Mucosa of rectum (tissue), 2 donors: ENCODE data around the gene TRMU.
"Not testable (repeated sequence)": the region's sequence is repeated elsewhere in the genome, so short reads cannot be mapped to it uniquely, and the experiment has no call there.

Source experiments
- H3K27ac ChIP-seq, 2 donors: one replicate each; pipeline ENCODE4 v1.7.0; 2013; ENCODE audit warnings: inconsistent platforms in 2 of 2, low read depth in 2 of 2, low read length in 2 of 2
- H3K27me3 ChIP-seq, 2 donors: one replicate each; pipeline ENCODE4 v1.7.0; 2013; ENCODE audit warnings: low read length in 2 of 2; ENCODE audit not compliant: control insufficient read depth in 2 of 2, insufficient read depth in 2 of 2
- H3K36me3 ChIP-seq, 2 donors: one replicate each; pipeline ENCODE4 v1.7.0; 2013; ENCODE audit warnings: low read length in 2 of 2; ENCODE audit not compliant: control insufficient read depth in 2 of 2, insufficient read depth in 2 of 2
- H3K4me1 ChIP-seq, 2 donors: one replicate each; pipeline ENCODE4 v1.7.0; 2013; ENCODE audit warnings: low read length in 2 of 2, mild to moderate bottlenecking in 1 of 2; ENCODE audit not compliant: control insufficient read depth in 2 of 2, insufficient read depth in 2 of 2
- H3K4me3 ChIP-seq, 2 donors: one replicate each; pipeline ENCODE4 v1.7.0; 2013; ENCODE audit warnings: low read length in 2 of 2
- H3K9ac ChIP-seq, 2 donors: one replicate each; pipeline ENCODE4 v1.7.0; 2013; ENCODE audit warnings: low read length in 2 of 2, low read depth in 1 of 2, mild to moderate bottlenecking in 1 of 2
- H3K9me3 ChIP-seq, 2 donors: one replicate each; pipeline ENCODE4 v1.7.0; 2013; ENCODE audit warnings: low read length in 2 of 2; ENCODE audit not compliant: control insufficient read depth in 2 of 2
- donor health status: healthy.
- donor health status: Normal muscosa, but diverticular disease.

The TRMU gene

GRCh38 chr22:46394622-46395021, 59.1 kb downstream of the TRMU start:
- Histone ChIP-seq H3K9me3 (no peaks in the 10 kb centered on the region), H3K4me1 (no peaks in the 10 kb centered on the region), H3K36me3 (no peaks in the 10 kb centered on the region)

DNA sequence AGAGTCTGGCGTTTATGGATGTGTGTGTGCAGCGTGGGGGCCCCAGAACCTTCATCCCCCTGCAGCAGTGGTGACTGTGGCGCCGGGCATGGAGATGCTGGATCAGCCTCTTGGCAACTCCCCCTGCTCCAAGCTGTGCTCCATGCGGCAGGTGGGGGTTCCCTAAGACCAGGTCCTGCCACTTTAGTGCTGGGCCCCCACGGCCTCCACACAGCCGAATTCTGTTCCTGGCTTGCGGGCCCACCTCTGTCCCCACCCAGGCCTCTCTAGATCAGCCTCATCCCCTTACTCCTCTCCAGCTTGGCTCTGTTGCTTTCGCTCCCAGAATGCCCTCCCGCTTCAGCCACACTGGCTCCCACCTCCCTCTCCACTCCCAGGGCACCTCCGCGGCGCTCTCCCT, 59.6 kb downstream of the TRMU start:
- Histone ChIP-seq H3K4me3 (no peak overlapping the region), H3K9ac (no peak overlapping the region), H3K27ac (no peak overlapping the region), H3K9me3 (no peaks in the 10 kb centered on the region), H3K4me1 (no peaks in the 10 kb centered on the region), H3K27me3 (no peaks in the 10 kb centered on the region), H3K36me3 (no peaks in the 10 kb centered on the region)

More at GRCh38 chr22:46394622-46395021, 59.1 kb downstream of the TRMU start:
- Histone ChIP-seq H3K4me3 (no peak overlapping the region), H3K27me3 (no peaks in the 10 kb centered on the region), H3K27ac (no peak overlapping the region), H3K9ac (no peak overlapping the region)

GRCh38 chr22:46397049-46397448, 61.5 kb downstream of the TRMU start:
- H3K9ac ChIP-seq, H3K36me3 ChIP-seq, H3K4me1 ChIP-seq, H3K4me3 ChIP-seq, H3K9me3 ChIP-seq, H3K27ac ChIP-seq, H3K27me3 ChIP-seq: not testable (repeated sequence)

GRCh38 chr22:46397514-46397913, 62.0 kb downstream of the TRMU start:
- Histone ChIP-seq H3K4me1 (no peaks in the 10 kb centered on the region), H3K9me3 (no peaks in the 10 kb centered on the region), H3K36me3 (no peaks in the 10 kb centered on the region), H3K27ac (no peak overlapping the region), H3K4me3 (no peak overlapping the region), H3K27me3 (no peaks in the 10 kb centered on the region), H3K9ac (no peak overlapping the region)

- Histone ChIP-seq H3K27ac (no peak overlapping the region), H3K4me3 (no peak overlapping the region), H3K9ac (no peak overlapping the region), H3K9me3 (no peaks in the 10 kb centered on the region), H3K27me3 (no peaks in the 10 kb centered on the region), H3K4me1 (no peaks in the 10 kb centered on the region), H3K36me3 (no peaks in the 10 kb centered on the region)
Observed at GRCh38 chr22:46397951-46398350, 62.4 kb downstream of the TRMU start.

DNA sequence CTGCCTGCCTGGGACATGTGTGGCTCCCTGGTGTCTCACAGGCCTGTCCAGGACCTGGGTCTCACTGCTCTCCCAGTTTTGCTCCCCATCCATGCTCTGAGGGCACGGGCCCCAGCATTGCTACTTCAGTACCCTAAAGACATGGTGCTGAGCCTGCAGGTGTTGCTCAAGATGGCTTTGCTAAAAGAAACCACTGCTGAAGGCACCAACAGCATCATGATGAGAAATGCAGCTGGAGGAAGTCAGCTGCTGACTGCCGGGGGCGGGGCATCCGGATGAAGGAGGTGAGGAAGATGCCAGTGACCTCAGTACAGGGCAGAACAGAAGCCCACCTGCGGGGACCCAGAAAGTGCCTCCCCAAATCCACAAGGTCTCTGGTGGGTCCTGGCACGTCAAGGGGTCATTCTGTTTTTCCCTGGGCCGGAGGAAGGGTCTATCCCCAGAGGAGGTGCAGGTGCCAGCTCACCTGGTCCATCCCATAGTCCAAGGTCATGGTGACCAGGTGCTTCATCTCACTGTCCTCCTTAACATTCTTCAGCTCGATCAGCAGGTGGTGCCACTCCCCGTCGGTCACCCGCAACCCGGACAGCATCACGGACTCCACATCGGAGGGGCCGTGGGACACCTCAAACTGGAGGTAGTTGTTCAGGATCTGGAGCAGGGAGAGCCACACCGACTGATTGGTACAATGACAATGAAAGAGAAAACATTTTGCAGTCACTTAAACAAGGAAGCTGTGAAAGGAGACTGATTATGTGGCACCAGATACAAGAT, 63.9 kb downstream of the TRMU start:
- H3K27ac ChIP-seq = no peak overlapping the region
- no peaks in the 10 kb centered on the region for H3K4me1 ChIP-seq
- no peaks in the 10 kb centered on the region for H3K36me3 ChIP-seq
- H3K9me3 ChIP-seq = no peaks in the 10 kb centered on the region
- no peak overlapping the region for H3K4me3 ChIP-seq
- H3K27me3 ChIP-seq = no peaks in the 10 kb centered on the region
- H3K9ac ChIP-seq = no peak overlapping the region

DNA sequence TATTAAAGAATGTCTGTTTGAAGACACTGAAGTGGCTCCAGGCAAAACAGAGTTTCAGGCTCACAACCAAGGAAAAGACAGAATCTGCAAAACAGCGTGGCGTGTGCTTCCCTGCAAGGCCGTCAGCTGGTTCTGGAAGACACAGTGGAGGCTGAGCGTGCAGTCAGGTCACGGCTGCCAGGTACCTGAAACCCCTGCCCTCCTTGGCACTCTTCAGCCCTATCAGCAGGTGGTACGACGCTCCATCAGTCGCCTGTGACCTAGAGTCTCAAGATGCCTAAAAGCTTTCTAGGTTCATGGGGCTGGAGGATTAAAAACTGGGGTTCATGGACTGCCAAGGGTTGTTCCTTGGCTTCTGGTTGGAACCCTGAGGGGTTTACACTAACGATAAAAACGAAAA, 65.9 kb downstream of the TRMU start:
- no peaks in the 10 kb centered on the region for H3K36me3 ChIP-seq

DNA sequence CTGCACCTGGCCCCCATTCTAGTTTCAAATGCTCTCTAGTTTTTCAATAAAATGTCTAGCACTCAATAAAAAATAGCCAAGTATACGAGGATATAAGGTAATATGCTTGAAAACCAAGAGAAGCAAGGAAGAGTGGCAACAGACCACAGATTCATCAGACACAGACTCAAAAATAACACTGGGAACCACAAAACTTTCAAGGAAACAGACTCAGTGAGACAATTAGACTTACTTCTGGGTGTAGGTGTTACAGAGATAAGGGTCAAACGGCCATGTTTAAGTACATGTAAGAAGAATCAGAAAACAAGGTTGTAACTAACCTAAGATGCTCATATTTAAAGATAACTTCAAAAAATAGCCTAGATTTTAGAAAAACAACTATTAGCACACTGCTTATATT, 67.0 kb downstream of the TRMU start:
- Histone ChIP-seq H3K9ac (no peak overlapping the region), H3K36me3 (no peaks in the 10 kb centered on the region), H3K9me3 (no peaks in the 10 kb centered on the region), H3K4me1 (no peaks in the 10 kb centered on the region), H3K27me3 (no peaks in the 10 kb centered on the region), H3K4me3 (no peak overlapping the region), H3K27ac (no peak overlapping the region)

More for the DNA sequence above, 65.9 kb downstream of the TRMU start:
- Histone ChIP-seq H3K27ac (no peak overlapping the region), H3K9ac (no peak overlapping the region), H3K9me3 (no peaks in the 10 kb centered on the region), H3K27me3 (no peaks in the 10 kb centered on the region), H3K4me3 (no peak overlapping the region), H3K4me1 (no peaks in the 10 kb centered on the region)

GRCh38 chr22:46403880-46404279, 68.4 kb downstream of the TRMU start:
- H3K4me3 ChIP-seq, H3K36me3 ChIP-seq, H3K9ac ChIP-seq, H3K4me1 ChIP-seq, H3K27ac ChIP-seq, H3K9me3 ChIP-seq, H3K27me3 ChIP-seq: not testable (repeated sequence)

- no peak overlapping the region for H3K27ac ChIP-seq
Observed at GRCh38 chr22:46405901-46406300, 70.4 kb downstream of the TRMU start.

More at GRCh38 chr22:46405901-46406300, 70.4 kb downstream of the TRMU start:
- Histone ChIP-seq H3K4me3 (no peak overlapping the region), H3K27me3 (no peaks in the 10 kb centered on the region), H3K9ac (no peak overlapping the region), H3K36me3 (no peaks in the 10 kb centered on the region), H3K9me3 (no peaks in the 10 kb centered on the region), H3K4me1 (no peaks in the 10 kb centered on the region)
